Stimulated activated CD4-positive, alpha-beta T cell treated with anti-CD3 and anti-CD28 coated beads, Interleukin-1b, Interleukin-23, amount 100 ng/mL, for 4 hours (primary cell): ENCODE results near the gene ATP10A.

Experiments used
- DNase-seq, 2 donors: peaks; one replicate each; pipeline ENCODE4 v3.0.0-alpha.2; 2020; ENCODE audit warnings: low read depth in 2 of 2

ATP10A gene

GRCh38 chr15:25738171-25738965, 124.8 kb downstream of the ATP10A start:
- no peak for DNase-seq

DNA sequence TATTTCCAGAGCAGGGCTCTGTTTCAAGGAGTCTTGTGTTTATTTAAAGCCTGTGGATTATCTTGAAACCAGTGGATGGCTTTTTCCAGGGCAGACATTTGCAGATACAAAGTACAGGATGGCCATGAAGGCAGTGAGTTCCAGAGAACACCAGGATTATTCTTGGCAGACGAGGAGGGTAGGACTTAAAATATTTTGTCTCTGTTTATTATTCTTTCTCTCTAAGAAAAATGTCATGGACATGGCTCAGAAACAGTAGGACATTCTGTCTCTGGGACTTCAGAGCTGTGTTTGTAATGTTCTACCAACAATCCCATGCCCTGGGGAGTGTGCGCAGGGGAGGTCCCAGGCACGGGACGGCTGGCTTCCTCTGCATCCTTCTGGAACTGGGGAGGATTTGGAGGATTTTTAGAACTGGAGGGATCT, 125.9 kb downstream of the ATP10A start:
- no peak for DNase-seq

- no peak for DNase-seq
Observed at GRCh38 chr15:25736461-25736860, 126.7 kb downstream of the ATP10A start.

DNA sequence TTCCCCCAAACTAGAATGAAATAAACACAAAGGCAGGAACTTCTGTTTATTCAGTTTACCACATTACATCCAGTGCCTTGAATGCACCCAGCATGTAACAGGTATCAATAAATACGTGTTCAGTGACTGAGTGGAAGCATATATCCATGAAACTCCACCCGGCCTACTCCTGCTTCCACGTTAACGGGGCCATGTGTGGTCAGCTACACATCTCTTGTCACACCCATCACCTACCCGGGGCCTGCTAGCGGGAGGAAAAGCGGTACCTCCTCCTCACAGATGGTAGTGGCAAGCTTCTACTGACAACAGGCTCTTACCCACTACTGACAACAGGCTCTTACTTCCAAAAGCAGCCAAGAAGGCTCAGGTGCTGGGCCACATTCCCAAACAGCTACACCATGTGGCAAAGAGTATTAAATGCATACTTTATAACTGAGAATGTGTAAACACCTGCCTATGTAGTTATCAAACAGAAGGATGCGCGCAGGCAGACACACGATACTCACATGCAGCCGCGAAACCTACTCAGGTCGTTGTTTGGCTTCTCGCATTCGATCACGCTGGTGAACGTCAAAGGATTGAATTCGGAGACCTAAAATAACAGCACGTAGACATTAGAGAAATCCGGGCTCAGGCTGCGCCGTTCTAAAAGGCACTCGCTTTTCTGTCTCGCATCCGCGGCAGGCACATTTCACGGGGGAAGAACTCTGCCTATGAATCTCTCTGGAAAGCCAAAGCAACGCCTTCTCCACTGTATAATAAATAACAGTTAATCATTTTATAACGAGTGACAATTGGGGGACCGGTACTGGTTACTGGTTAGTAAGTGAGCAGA, 127.4 kb downstream of the ATP10A start:
- DNase-seq: no peak

- DNase-seq: no peak
Observed at GRCh38 chr15:25734680-25735355, 128.3 kb downstream of the ATP10A start.

DNA sequence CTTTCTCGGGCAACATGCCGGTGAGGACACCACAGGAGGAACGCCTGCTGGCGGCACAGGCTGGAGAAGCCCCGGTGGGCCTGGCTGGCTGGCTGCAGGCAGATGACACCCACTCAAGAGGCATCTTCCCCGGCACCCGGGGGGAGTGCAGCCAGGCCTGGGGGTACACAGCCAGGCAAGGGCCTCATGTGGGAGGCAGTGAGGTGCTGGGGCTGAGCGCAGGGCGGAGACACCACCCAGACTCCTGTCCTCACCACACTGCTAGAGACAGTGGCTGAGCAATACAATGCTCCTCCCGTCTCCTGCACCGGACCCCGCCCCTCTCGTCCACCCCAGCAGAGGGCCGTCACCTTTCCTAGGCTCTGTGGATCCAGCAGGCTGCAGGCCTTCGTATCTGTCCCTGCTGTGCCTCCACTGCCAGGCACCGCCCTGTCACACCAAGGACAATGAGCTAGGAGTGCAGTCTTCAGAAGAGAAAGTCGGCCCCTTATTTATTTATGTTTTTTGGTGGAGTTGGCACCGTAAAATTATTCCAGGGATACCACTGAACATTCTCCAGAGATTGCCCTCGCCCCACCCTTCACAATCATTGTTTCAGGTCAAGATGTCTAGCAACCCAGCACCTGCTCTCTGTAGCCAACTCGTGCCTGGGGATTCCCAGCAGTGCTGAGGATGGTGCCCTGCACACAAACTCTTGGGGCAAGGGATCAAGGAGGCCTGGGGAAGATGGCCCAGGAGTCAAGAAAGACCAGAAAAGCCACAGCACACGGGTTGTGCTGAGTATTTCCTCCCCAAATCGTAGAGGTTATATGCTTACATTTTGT, 129.1 kb downstream of the ATP10A start:
- DNase-seq: no peak

DNA sequence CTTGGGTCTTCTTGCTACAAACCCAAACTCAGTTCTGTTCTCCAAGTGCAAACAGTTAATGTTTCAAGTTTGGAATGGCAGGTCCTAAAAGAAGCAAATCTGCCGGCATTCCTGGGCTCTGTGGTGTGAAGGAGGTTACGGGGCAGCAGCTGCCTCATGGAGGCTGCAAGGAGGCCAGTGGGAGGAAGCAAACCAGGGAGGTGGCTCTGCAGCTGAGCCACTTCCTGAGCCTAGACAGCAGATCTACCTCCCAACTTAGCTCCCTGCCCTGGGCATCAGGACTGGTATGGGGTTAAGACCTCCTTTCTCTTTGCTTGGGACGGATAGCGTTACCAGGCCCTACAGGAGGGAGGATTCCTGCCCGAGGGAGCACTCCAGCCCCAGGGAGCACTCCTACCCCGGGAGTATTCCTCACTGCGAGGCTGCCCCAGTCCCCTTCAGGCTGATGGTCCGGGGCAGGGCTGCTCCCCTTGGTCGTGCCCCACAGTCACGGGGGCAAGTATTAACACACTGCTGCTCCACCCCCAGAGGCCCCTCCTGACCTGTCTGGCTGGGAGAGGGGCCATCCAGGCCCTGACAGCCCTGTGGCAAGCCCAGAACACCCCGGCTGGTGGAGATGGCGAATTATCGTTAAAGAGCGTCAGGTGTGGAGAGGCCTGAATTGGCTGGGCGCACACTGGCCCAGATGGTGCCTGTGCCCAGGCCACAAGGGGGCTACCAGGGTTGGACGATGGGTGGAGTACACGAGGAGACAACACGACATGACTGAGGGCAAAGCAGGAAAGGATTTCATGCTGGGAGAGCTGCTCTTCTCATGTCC, 129.9 kb downstream of the ATP10A start:
- DNase-seq: no peak

DNA sequence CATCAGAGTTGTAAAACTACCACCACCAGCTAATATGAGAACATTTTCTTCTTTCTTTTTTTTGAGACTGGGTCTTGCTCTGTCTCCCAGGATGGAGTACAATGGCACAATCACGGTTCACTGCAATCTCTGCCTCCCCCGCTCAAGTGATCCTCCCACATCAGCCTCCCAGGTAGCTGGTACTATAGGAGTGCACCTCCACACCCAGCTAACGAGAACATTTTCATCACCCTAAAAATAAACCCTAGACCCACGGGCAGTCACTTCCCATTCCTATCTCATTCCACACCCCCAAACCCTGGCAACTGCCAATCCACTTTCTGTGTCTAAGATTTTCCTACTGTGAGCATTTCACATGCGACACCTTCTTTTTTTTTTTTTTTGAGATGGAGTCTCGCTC, 130.9 kb downstream of the ATP10A start:
- DNase-seq: no peak

DNA sequence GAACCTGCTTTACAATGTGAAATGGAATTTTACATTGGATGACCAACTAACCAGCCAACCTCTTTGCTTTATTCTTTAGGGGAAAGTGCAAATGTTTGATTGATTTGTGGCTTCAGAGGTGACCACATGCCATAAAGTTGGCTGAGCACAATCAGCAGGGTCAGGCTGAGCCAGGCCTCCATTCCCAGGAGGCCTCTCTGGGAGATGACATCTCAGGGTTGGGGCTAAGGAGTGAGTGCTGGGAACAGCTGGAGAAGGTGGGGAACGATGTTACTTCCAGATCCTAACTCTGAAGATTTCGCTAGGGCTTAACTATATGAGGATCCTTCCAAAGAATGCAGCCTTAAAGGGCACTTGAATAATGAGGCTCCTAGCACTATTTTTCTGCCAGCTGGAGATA, 131.7 kb downstream of the ATP10A start:
- DNase-seq: no peak

DNA sequence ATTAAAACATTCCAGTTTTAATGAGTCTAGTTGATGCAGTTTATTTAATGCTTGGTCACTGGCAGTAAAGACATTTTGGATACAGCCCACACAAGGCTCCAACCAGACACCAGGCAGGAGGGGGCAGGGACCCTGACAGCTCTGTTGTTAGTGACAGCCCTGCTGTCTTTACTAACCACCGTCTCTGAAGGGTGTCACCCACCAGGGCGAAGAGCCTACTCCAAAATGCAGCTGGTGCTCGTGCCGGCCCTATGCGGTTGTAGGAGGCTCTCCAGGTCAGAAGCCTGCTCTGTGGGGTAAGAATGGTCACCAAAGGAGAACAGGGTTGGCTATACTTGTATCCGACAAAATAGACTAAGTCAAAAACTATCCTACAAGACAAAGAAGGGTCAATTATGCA, 132.2 kb downstream of the ATP10A start:
- no peak for DNase-seq

GRCh38 chr15:25728816-25729215, 134.3 kb downstream of the ATP10A start:
- DNase-seq: no peak

GRCh38 chr15:25727867-25728600, 135.1 kb downstream of the ATP10A start:
- no peak for DNase-seq

GRCh38 chr15:25727116-25727515, 136.0 kb downstream of the ATP10A start:
- DNase-seq: no peak

DNA sequence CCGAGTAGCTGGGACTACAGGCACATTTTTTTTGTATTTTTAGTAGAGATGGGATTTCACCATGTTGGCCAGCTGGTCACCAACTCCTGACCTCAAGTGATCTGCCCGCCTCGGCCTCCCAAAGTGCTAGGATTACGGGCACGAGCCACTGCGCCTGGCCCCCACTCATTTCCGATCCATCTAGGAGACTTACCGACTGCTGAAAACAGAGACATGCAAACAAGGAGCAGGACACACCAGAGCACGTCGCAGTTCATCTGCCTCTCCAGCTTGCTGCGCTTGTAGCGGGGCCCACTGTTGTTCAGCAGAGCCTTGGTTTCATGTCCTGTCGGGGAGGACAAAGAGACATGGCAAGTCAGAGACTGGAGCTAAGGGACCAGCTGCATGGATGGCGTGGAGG, 137.4 kb downstream of the ATP10A start:
- no peak for DNase-seq

GRCh38 chr15:25724899-25725298, 138.2 kb downstream of the ATP10A start:
- no peak for DNase-seq

- DNase-seq: no peak
Observed at GRCh38 chr15:25721605-25721955, 141.5 kb downstream of the ATP10A start.

- no peak for DNase-seq
Observed at GRCh38 chr15:25719101-25719985, 143.8 kb downstream of the ATP10A start.

DNA sequence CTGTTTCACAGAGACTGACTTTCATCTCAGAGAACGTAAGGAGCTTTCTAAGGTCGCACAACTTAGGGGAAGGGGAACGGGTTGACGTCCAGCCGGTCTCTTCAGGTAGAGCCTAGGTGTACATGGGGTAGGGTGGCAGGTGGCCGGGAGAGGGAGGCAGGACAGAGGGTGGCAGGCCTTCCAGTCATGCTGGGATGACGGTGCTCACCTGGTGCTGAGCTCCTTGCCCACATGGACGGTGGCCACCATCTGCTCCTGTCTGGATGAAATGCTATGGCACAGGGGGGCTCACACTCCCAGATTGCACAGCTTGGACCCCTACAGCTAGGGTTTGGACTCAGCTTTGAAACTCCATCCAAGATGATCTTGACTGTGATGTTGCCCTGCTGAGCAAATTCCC, 144.5 kb downstream of the ATP10A start:
- DNase-seq: no peak

- no peak for DNase-seq
Observed at GRCh38 chr15:25718169-25718536, 145.0 kb downstream of the ATP10A start.
